Karpas-422 (cell line): Measurements from ENCODE around the gene MSANTD1. TPM values are rescaled to one million over a fixed set of nuclear protein-coding genes. Genes with fewer than 3 reads are reported as not detected.

Experiments used
- DNase-seq: peaks from one replicate; pipeline ENCODE4 v3.0.0-alpha.2; 2015
- H2AFZ ChIP-seq: fragments of 200-600 bp; sonication (generic); 2 replicates; pipeline ENCODE4 v1.6.1; 2014; ENCODE audit warnings: antibody characterized with exemption, low read length, mixed read lengths
- H3K27ac ChIP-seq: fragments of 200-600 bp; sonication (generic); 2 replicates; pipeline ENCODE4 v1.5.1; 2014; ENCODE audit warnings: mild to moderate bottlenecking, low read length, moderate library complexity
- H3K27me3 ChIP-seq: fragments of 200-600 bp; sonication (generic); 2 replicates; pipeline ENCODE4 v1.6.1; 2014; ENCODE audit warnings: low read length, mixed read lengths
- H3K36me3 ChIP-seq: fragments of 200-600 bp; sonication (generic); 2 replicates; pipeline ENCODE4 v1.6.1; 2014; ENCODE audit warnings: low read length, mixed read lengths; ENCODE audit not compliant: insufficient read depth
- H3K4me1 ChIP-seq: fragments of 200-600 bp; sonication (generic); 2 replicates; pipeline ENCODE4 v1.6.1; 2014; ENCODE audit warnings: mild to moderate bottlenecking, low read length, mixed read lengths
- H3K4me2 ChIP-seq: fragments of 200-600 bp; sonication (generic); 2 replicates; pipeline ENCODE4 v1.6.1; 2014; ENCODE audit warnings: low read length, low read depth, mild to moderate bottlenecking; ENCODE audit not compliant: poor library complexity, severe bottlenecking
- H3K4me3 ChIP-seq: fragments of 200-600 bp; sonication (generic); 2 replicates; pipeline ENCODE4 v1.5.1; 2014; ENCODE audit warnings: mild to moderate bottlenecking, antibody characterized with exemption, low read length, mixed read lengths
- H3K79me2 ChIP-seq: fragments of 200-600 bp; sonication (generic); 2 replicates; pipeline ENCODE4 v1.6.1; 2014; ENCODE audit warnings: mild to moderate bottlenecking, low read length, mixed read lengths
- H3K9ac ChIP-seq: fragments of 200-600 bp; sonication (generic); 2 replicates; pipeline ENCODE4 v1.6.0; 2014; ENCODE audit warnings: low read length
- H3K9me2 ChIP-seq: fragments of 200-600 bp; sonication (generic), shearing (Covaris generic); replicated peaks from 2 replicates; pipeline ENCODE4 v1.6.0; 2014; ENCODE audit warnings: mild to moderate bottlenecking, low read length, moderate library complexity; ENCODE audit not compliant: insufficient read depth
- H3K9me3 ChIP-seq: fragments of 300-700, 200-600 bp; sonication (generic); 2 replicates; pipeline ENCODE4 v1.6.1; 2014; ENCODE audit warnings: low read length, mixed read lengths
- H4K20me1 ChIP-seq: fragments of 200-600 bp; sonication (generic); 2 replicates; pipeline ENCODE4 v1.6.1; 2014; ENCODE audit warnings: mild to moderate bottlenecking, antibody characterized with exemption, low read length, low read depth; ENCODE audit not compliant: insufficient read depth
- total RNA-seq: library from RNA; depleted of rRNA; stranded (reverse); fragments of >200 nt; shearing (Covaris generic); gene quantifications from 2 replicates; pipeline ENCODE4 v1.2.3, GENCODE V29; 2014; ENCODE audit warnings: low replicate concordance

MSANTD1 gene
- total RNA-seq, 1 experiment from 2014 or later: 0.52 TPM

GRCh38 chr4:3205995-3206394 is 43.0 kb upstream of the MSANTD1 start:
- Histone ChIP-seq H3K4me2 (no peak overlapping the region), H3K36me3 (peaks cover 20% of the 10 kb centered on the region), H3K9me3 (no peaks in the 10 kb centered on the region), H3K79me2 (no peaks in the 10 kb centered on the region), H3K27me3 (no peaks in the 10 kb centered on the region), H3K4me3 (no peak overlapping the region), H2AFZ (no peak overlapping the region), H3K9me2 (no peaks in the 10 kb centered on the region), H4K20me1 (no peaks in the 10 kb centered on the region), H3K9ac (no peak overlapping the region), H3K4me1 (peaks cover 11% of the 10 kb centered on the region), H3K27ac (no peak overlapping the region)
- no peak for DNase-seq

DNA sequence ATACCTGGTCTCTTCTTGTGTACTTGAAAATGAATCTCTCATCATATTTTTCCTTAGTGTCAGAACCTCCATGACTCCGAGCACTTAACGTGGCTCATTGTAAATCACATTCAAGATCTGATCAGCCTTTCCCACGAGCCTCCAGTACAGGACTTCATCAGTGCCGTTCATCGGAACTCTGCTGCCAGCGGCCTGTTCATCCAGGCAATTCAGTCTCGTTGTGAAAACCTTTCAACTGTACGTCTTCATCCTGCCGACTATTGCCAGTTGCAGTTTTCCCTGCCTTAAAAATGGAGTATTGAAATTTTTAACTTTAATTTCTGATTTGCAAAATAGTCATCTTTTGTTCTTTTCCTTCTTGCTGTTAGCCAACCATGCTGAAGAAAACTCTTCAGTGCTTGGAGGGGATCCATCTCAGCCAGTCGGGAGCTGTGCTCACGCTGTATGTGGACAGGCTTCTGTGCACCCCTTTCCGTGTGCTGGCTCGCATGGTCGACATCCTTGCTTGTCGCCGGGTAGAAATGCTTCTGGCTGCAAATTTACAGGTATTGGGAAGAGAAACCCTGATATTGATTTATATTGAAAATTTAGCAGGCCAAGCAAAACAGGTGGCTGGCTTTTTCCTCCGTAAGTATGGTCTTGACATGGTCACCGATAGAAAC is 42.4 kb upstream of the MSANTD1 start:
- Histone ChIP-seq H3K9me3 (no peaks in the 10 kb centered on the region), H3K27ac (no peak overlapping the region), H3K9me2 (no peaks in the 10 kb centered on the region), H3K9ac (no peak overlapping the region), H3K27me3 (no peaks in the 10 kb centered on the region), H3K79me2 (no peaks in the 10 kb centered on the region), H3K36me3 (peaks cover 25% of the 10 kb centered on the region), H3K4me3 (no peak overlapping the region), H3K4me1 (peaks cover 9% of the 10 kb centered on the region), H2AFZ (no peak overlapping the region), H4K20me1 (no peaks in the 10 kb centered on the region), H3K4me2 (no peak overlapping the region)
- DNase-seq: no peak

GRCh38 chr4:3207531-3208037 is 41.4 kb upstream of the MSANTD1 start:
- no peak overlapping the region for H3K27ac ChIP-seq
- H3K4me3 ChIP-seq: no peak overlapping the region
- H3K9ac ChIP-seq: no peak overlapping the region
- H3K4me1 ChIP-seq: no peaks in the 10 kb centered on the region
- DNase-seq: no peak
- H3K9me2 ChIP-seq: no peaks in the 10 kb centered on the region
- no peaks in the 10 kb centered on the region for H3K79me2 ChIP-seq
- no peak overlapping the region for H2AFZ ChIP-seq
- H3K9me3 ChIP-seq: no peaks in the 10 kb centered on the region
- no peaks in the 10 kb centered on the region for H3K27me3 ChIP-seq
- H3K4me2 ChIP-seq: no peak overlapping the region
- no peaks in the 10 kb centered on the region for H4K20me1 ChIP-seq
- H3K36me3 ChIP-seq: peaks cover 27% of the 10 kb centered on the region

DNA sequence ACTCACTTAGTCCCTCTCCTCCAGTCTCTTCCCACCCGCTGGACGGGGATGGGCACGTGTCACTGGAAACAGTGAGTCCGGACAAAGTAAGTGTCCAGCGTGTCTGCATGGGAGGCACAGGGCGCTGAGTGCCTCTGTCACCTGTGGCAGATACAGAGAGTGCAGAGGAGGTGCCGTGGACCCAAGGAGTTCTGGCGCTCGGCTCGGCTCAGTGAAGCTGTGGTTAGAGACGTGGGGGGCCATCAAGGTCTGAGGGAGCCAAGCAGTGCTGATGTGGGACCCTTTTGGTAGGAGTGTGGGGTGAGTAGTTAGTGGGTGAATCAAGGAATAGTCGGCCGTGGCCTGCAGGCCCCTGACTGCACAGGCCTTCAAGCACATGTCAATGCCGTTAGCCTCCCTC is 40.1 kb upstream of the MSANTD1 start:
- Histone ChIP-seq H3K27me3 (no peaks in the 10 kb centered on the region), H3K4me3 (no peak overlapping the region), H3K4me2 (no peak overlapping the region), H3K36me3 (peaks cover 31% of the 10 kb centered on the region), H3K9me2 (no peaks in the 10 kb centered on the region), H3K27ac (no peak overlapping the region), H3K9me3 (no peaks in the 10 kb centered on the region), H3K9ac (no peak overlapping the region), H4K20me1 (no peaks in the 10 kb centered on the region), H3K4me1 (no peaks in the 10 kb centered on the region), H3K79me2 (no peaks in the 10 kb centered on the region), H2AFZ (no peak overlapping the region)
- no peak for DNase-seq

DNA sequence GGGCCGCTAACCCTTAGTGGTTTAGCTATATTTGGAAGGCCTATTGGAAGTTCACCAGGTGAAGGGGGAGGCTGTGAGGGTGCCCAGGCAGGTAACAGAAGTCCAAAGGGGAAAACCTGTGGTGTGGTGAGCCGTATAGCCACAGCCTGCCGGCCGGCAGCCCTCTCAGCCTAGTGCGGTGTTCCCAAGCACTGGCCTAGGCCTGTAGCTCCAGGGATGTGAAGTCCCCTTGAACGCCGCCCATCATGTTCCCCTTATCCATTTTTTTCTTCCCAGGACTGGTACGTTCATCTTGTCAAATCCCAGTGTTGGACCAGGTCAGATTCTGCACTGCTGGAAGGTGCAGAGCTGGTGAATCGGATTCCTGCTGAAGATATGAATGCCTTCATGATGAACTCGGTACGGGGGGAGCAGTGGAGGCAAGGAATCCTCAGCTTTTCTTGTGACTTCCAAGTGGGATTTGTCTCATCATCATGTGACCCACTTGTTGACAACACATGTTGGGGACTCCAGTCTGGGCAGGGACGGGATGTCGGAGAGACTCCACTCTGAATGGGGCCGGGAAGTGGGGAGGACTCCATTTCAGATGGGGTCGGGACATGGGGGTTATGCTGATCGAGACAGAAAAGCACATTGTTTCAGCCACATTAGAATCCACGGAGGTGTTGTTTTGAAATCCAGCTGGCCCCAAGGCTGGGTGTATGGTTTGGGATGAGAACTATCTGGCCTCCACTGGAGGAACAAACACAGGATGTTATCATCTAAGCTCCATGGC is 39.2 kb upstream of the MSANTD1 start:
- H3K9me3 ChIP-seq: no peaks in the 10 kb centered on the region
- peaks cover 39% of the 10 kb centered on the region for H3K36me3 ChIP-seq
- H3K79me2 ChIP-seq: no peaks in the 10 kb centered on the region
- no peak overlapping the region for H3K4me2 ChIP-seq
- no peak overlapping the region for H2AFZ ChIP-seq
- H3K27me3 ChIP-seq: no peaks in the 10 kb centered on the region
- H3K9me2 ChIP-seq: no peaks in the 10 kb centered on the region
- no peaks in the 10 kb centered on the region for H3K4me1 ChIP-seq
- no peak overlapping the region for H3K4me3 ChIP-seq
- H4K20me1 ChIP-seq: no peaks in the 10 kb centered on the region
- DNase-seq: no peak
- H3K27ac ChIP-seq: no peak overlapping the region
- H3K9ac ChIP-seq: no peak overlapping the region

GRCh38 chr4:3210467-3210866 is 38.5 kb upstream of the MSANTD1 start:
- Histone ChIP-seq H3K9me2 (no peaks in the 10 kb centered on the region), H4K20me1 (no peaks in the 10 kb centered on the region), H3K4me1 (no peaks in the 10 kb centered on the region), H3K36me3 (peaks cover 46% of the 10 kb centered on the region), H3K4me3 (no peak overlapping the region), H3K9me3 (no peaks in the 10 kb centered on the region), H2AFZ (no peak overlapping the region), H3K79me2 (no peaks in the 10 kb centered on the region), H3K27me3 (no peaks in the 10 kb centered on the region), H3K27ac (no peak overlapping the region), H3K4me2 (no peak overlapping the region), H3K9ac (no peak overlapping the region)
- DNase-seq: no peak

DNA sequence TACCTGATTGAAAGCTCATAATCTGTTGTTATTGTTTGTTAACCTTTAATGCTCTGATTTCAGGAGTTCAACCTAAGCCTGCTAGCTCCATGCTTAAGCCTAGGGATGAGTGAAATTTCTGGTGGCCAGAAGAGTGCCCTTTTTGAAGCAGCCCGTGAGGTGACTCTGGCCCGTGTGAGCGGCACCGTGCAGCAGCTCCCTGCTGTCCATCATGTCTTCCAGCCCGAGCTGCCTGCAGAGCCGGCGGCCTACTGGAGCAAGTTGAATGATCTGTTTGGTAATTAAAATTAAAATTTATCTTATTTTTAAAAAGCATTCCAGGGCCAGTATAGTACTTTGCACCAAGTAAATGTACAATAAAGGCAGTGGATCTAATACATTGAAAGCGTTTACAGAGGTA is 37.1 kb upstream of the MSANTD1 start:
- H4K20me1 ChIP-seq: no peaks in the 10 kb centered on the region
- no peak overlapping the region for H3K4me3 ChIP-seq
- no peak for DNase-seq
- no peaks in the 10 kb centered on the region for H3K4me1 ChIP-seq
- no peak overlapping the region for H3K9ac ChIP-seq
- no peaks in the 10 kb centered on the region for H3K9me2 ChIP-seq
- H3K27me3 ChIP-seq: no peaks in the 10 kb centered on the region
- H3K9me3 ChIP-seq: no peaks in the 10 kb centered on the region
- peaks cover 49% of the 10 kb centered on the region for H3K36me3 ChIP-seq
- no peak overlapping the region for H3K27ac ChIP-seq
- H2AFZ ChIP-seq: no peak overlapping the region
- H3K4me2 ChIP-seq: no peak overlapping the region
- H3K79me2 ChIP-seq: no peaks in the 10 kb centered on the region

GRCh38 chr4:3212391-3213105 is 36.4 kb upstream of the MSANTD1 start:
- Histone ChIP-seq H3K4me3 (no peak overlapping the region), H3K9me3 (no peaks in the 10 kb centered on the region), H3K27ac (no peak overlapping the region), H2AFZ (no peak overlapping the region), H4K20me1 (no peaks in the 10 kb centered on the region), H3K27me3 (no peaks in the 10 kb centered on the region), H3K79me2 (no peaks in the 10 kb centered on the region), H3K36me3 (peaks cover 43% of the 10 kb centered on the region), H3K4me2 (no peak overlapping the region), H3K9me2 (no peaks in the 10 kb centered on the region), H3K9ac (no peak overlapping the region), H3K4me1 (no peaks in the 10 kb centered on the region)
- DNase-seq: no peak
